ENCODE data around the gene COX19. TPM values are rescaled to one million over a fixed set of nuclear protein-coding genes. Genes with fewer than 3 reads are reported as not detected.

COX19 gene
- total and polyA plus RNA-seq, 2 donors (not counting 1 experiment from before 2014, with no cell fraction given) = 14.7 to 38.3 TPM

GRCh38 chr7:1013581-1013980 is 38.2 kb upstream of the COX19 start:
- Histone ChIP-seq H3K9me3 (ENCODE audit: control extremely low read depth in 1 of 3, control insufficient read depth in 2 of 3, insufficient read depth in 1 of 3, low read length in 2 of 3) (peaks cover 0 to 9% (median 0%) of the 10 kb centered on the region in 3 donors), H3K27ac (ENCODE audit: low read length in 2 of 2) (no peak overlapping the region), H3K4me3 (ENCODE audit: control extremely low read depth in 1 of 5, extremely low read depth in 1 of 5, insufficient read depth in 1 of 5, low read depth in 2 of 5, low read length in 4 of 5) (no peak overlapping the region), H2AFZ (ENCODE audit: insufficient read depth, low read depth, low read length, poor library complexity, severe bottlenecking) (no peak overlapping the region), H3K9ac (ENCODE audit: low read length) (no peak overlapping the region), H3K4me2 (replicated peaks; ENCODE audit: low read depth, low read length, poor library complexity, severe bottlenecking) (no peak overlapping the region), H3K4me1 (ENCODE audit: control insufficient read depth in 2 of 2, insufficient read depth in 2 of 2, low read length in 2 of 2) (peaks cover 17 to 26% of the 10 kb centered on the region in 2 donors), H3K36me3 (replicated peaks in 1 of 2; ENCODE audit: control extremely low read depth in 1 of 2, control insufficient read depth in 1 of 2, extremely low read depth in 1 of 2, insufficient read depth in 2 of 2, low read length in 1 of 2) (peaks cover 0 to 24% of the 10 kb centered on the region in 2 experiments), H3K27me3 (replicated peaks in 1 of 4; ENCODE audit: control extremely low read depth in 1 of 4, control insufficient read depth in 3 of 4, insufficient read depth in 4 of 4, low read length in 3 of 4) (no peaks in the 10 kb centered on the region), H4K20me1 (ENCODE audit: control insufficient read depth, insufficient read depth, low read length, poor library complexity, severe bottlenecking) (peaks cover 93% of the 10 kb centered on the region), H3K79me2 (ENCODE audit: control insufficient read depth, insufficient read depth, low read length) (peaks cover 86% of the 10 kb centered on the region)
- no peak overlapping the region for H3K27ac Mint-ChIP-seq
- no peak for ATAC-seq (ENCODE audit: low read depth)
- POLR2A ChIA-PET = interaction anchor here (0.5 kb wide), 1 partner anchor 8 kb away, joined by 4 read pairs; no protein-coding TSS in a partner anchor
- no peak for DNase-seq
- CTCF ChIA-PET = interaction anchor here (1.0 kb wide), 1 partner anchor 18 kb away, joined by 3 read pairs; no protein-coding TSS in a partner anchor
- peaks cover 51% of the 10 kb centered on the region for H3K4me1 Mint-ChIP-seq
- intact Hi-C loops (cut with micrococcal nuclease) = no loop called here
- WGBS (ENCODE audit: insufficient coverage) = 98% methylated on average over 7 of the region's 11 CpGs
- no peaks in the 10 kb centered on the region for H3K9me3 Mint-ChIP-seq (ENCODE audit: insufficient read depth)
- no peak overlapping the region for H3K4me3 Mint-ChIP-seq
- TF ChIP-seq CTCF (IDR thresholded peaks at IDR 0.05) = no peak
- no peak for TF ChIP-seq EZH2 (IDR thresholded peaks at IDR 0.05; ENCODE audit: borderline replicate concordance, insufficient read depth, low read depth, low read length, poor library complexity, severe bottlenecking)
- no peaks in the 10 kb centered on the region for H3K27me3 Mint-ChIP-seq

- Mint-ChIP-seq H3K27me3 (no peaks in the 10 kb centered on the region), H3K27ac (no peak overlapping the region), H3K9me3 (ENCODE audit: insufficient read depth) (no peaks in the 10 kb centered on the region), H3K4me3 (no peak overlapping the region), H3K4me1 (peaks cover 43% of the 10 kb centered on the region)
- Histone ChIP-seq H3K4me1 (ENCODE audit: control insufficient read depth in 2 of 2, insufficient read depth in 2 of 2, low read length in 2 of 2) (peaks cover 10 to 18% of the 10 kb centered on the region in 2 donors), H3K27me3 (replicated peaks in 1 of 4; ENCODE audit: control extremely low read depth in 1 of 4, control insufficient read depth in 3 of 4, insufficient read depth in 4 of 4, low read length in 3 of 4) (no peaks in the 10 kb centered on the region), H3K9me3 (ENCODE audit: control extremely low read depth in 1 of 3, control insufficient read depth in 2 of 3, insufficient read depth in 1 of 3, low read length in 2 of 3) (peaks cover 0 to 9% (median 0%) of the 10 kb centered on the region in 3 donors), H3K27ac (ENCODE audit: low read length in 2 of 2) (no peak overlapping the region), H2AFZ (ENCODE audit: insufficient read depth, low read depth, low read length, poor library complexity, severe bottlenecking) (no peak overlapping the region), H3K9ac (ENCODE audit: low read length) (no peak overlapping the region), H3K4me3 (ENCODE audit: control extremely low read depth in 1 of 5, extremely low read depth in 1 of 5, insufficient read depth in 1 of 5, low read depth in 2 of 5, low read length in 4 of 5) (no peak overlapping the region), H3K36me3 (replicated peaks in 1 of 2; ENCODE audit: control extremely low read depth in 1 of 2, control insufficient read depth in 1 of 2, extremely low read depth in 1 of 2, insufficient read depth in 2 of 2, low read length in 1 of 2) (peaks cover 0 to 26% of the 10 kb centered on the region in 2 experiments), H3K4me2 (replicated peaks; ENCODE audit: low read depth, low read length, poor library complexity, severe bottlenecking) (peak overlapping the region; percentile 46), H3K79me2 (ENCODE audit: control insufficient read depth, insufficient read depth, low read length) (peaks cover 80% of the 10 kb centered on the region), H4K20me1 (ENCODE audit: control insufficient read depth, insufficient read depth, low read length, poor library complexity, severe bottlenecking) (peaks cover 93% of the 10 kb centered on the region)
- TF ChIP-seq EZH2 (IDR thresholded peaks at IDR 0.05; ENCODE audit: borderline replicate concordance, insufficient read depth, low read depth, low read length, poor library complexity, severe bottlenecking) = no peak
- no peak for TF ChIP-seq CTCF (IDR thresholded peaks at IDR 0.05)
- DNase-seq (no peak), ATAC-seq (ENCODE audit: low read depth) (no peak)
- ChIA-PET POLR2A (interaction anchor here (0.7 to 1.4 kb wide), 3 partner anchors 10 to 19 kb away, joined by 3 to 6 read pairs (median 3); no protein-coding TSS in a partner anchor), CTCF (interaction anchor here (0.7 to 1.7 kb wide), 3 partner anchors 9 to 19 kb away, joined by 3 to 10 read pairs (median 4); no protein-coding TSS in a partner anchor)
- 77% methylated on average over 30 of the region's 30 CpGs for WGBS (ENCODE audit: insufficient coverage)
- intact Hi-C loops (cut with micrococcal nuclease) = no loop called here
Observed at GRCh38 chr7:1012716-1013095, 37.4 kb upstream of the COX19 start.

Measured in B cell (primary cell).